ENCODE data around the gene ARHGDIA. TPM values are rescaled to one million over a fixed set of nuclear protein-coding genes. Genes with fewer than 3 reads are reported as not detected.

ARHGDIA gene
- total and polyA plus RNA-seq, 2 of the 8 experiments (the other 6 are each of a cell fraction or from before 2014, with no cell fraction given): 62.4 to 217 TPM

GRCh38 chr17:81904600-81905423 lies 33.7 kb upstream of the ARHGDIA start:
- Histone ChIP-seq H4K20me1 (replicated peaks in 1 of 2; ENCODE audit: control insufficient read depth in 1 of 2, insufficient read depth in 2 of 2, low read length in 2 of 2) (peaks cover 5 to 19% of the 10 kb centered on the region in 2 experiments), H2AK5ac (ENCODE audit: low read depth, low read length) (no peak overlapping the region), H2BK20ac (ENCODE audit: low read length) (no peak overlapping the region), H2AFZ (ENCODE audit: low read length) (no peak overlapping the region), H3K27ac (ENCODE audit: low read depth, low read length) (no peak overlapping the region), H3K4me1 (replicated peaks in 1 of 4; ENCODE audit: control insufficient read depth in 3 of 4, insufficient read depth in 4 of 4, low read length in 3 of 4) (peaks cover 0 to 8% (median 3%) of the 10 kb centered on the region in 4 experiments; a peak in 3 of 7 replicates), H2BK12ac (ENCODE audit: low read depth, low read length) (no peak overlapping the region), H3K4ac (replicated peaks; ENCODE audit: insufficient read length, low read depth, low read length) (no peak overlapping the region), H3K79me1 (ENCODE audit: low read depth, low read length) (peaks cover 2% of the 10 kb centered on the region; the same call in 1 of the 2 replicates), H3K27me3 (replicated peaks in 1 of 4; ENCODE audit: control insufficient read depth in 3 of 4, extremely low read depth in 1 of 4, insufficient read depth in 3 of 4, low read length in 3 of 4) (peaks cover 0 to 22% (median 14%) of the 10 kb centered on the region in 4 experiments; a peak in 5 of 7 replicates), H4K5ac (ENCODE audit: insufficient read length, low read depth, low read length) (no peak overlapping the region), H3K4me2 (ENCODE audit: insufficient read depth in 1 of 2, low read depth in 2 of 2, low read length in 2 of 2) (no peak overlapping the region), H3K23me2 (ENCODE audit: low read depth, low read length) (peaks cover 6% of the 10 kb centered on the region; the same call in 1 of the 2 replicates), H4K91ac (replicated peaks; ENCODE audit: insufficient read length, low read length) (no peak overlapping the region), H3K36me3 (ENCODE audit: control insufficient read depth in 2 of 4, insufficient read depth in 4 of 4, low read length in 3 of 4) (peaks cover 0 to 1% (median under 1%) of the 10 kb centered on the region in 4 experiments; a peak in 3 of 8 replicates), H3K56ac (replicated peaks; ENCODE audit: insufficient read length, low read depth, low read length) (no peak overlapping the region), H3K23ac (ENCODE audit: insufficient read length) (no peak overlapping the region), H3K4me3 (ENCODE audit: extremely low read depth in 1 of 4, insufficient read depth in 2 of 4, low read depth in 3 of 4, low read length in 4 of 4) (no peak overlapping the region), H3K79me2 (ENCODE audit: control insufficient read depth in 1 of 2, insufficient read depth in 2 of 2, low read length in 2 of 2) (no peaks in the 10 kb centered on the region), H4K8ac (ENCODE audit: extremely low read depth, insufficient read depth, low read length) (no peak overlapping the region; the same call in 1 of the 2 replicates), H3K9ac (replicated peaks in 1 of 4; ENCODE audit: extremely low read depth in 1 of 4, low read depth in 3 of 4, low read length in 3 of 4) (no peak overlapping the region), H2BK15ac (ENCODE audit: low read length) (no peak overlapping the region), H3K18ac (ENCODE audit: extremely low read depth, low read length) (no peak overlapping the region), H3K14ac (ENCODE audit: insufficient read length) (no peak overlapping the region), H2BK5ac (ENCODE audit: low read depth, low read length) (no peak overlapping the region), H3K9me3 (ENCODE audit: insufficient read depth in 2 of 2, low read depth in 1 of 2, low read length in 1 of 2) (no peaks in the 10 kb centered on the region), H2BK120ac (replicated peaks; ENCODE audit: low read depth, low read length) (no peak overlapping the region)
- POLR2A ChIA-PET (ENCODE audit: partially characterized antibody): interaction anchor here (0.7 to 4.0 kb wide), 7 partner anchors 10 to 115 kb away, joined by 3 to 22 read pairs (median 3); partner anchors contain the start of gene ANAPC11
- FAIRE-seq: no peak
- CTCF ChIA-PET (ENCODE audit: partially characterized antibody): interaction anchor here (0.8 kb wide), 1 partner anchor 35 kb away, joined by 3 read pairs; no protein-coding TSS in a partner anchor
- no peak for DNase-seq (ENCODE audit: low read depth in 1 of 2, low spot score in 2 of 2)
- WGBS, 2 experiments (ENCODE audit: extremely low coverage in 1 of 2, insufficient coverage in 1 of 2, insufficient read length in 1 of 2, insufficient replicate concordance in 2 of 2, low coverage in 1 of 2, low lambda C conversion rate in 2 of 2, missing lambda C conversion rate in 1 of 2): 93% methylated on average over 26 of the region's 28 CpGs; no CpG with 5 or more reads in 1 of the 2 experiments
- TF ChIP-seq PHF8 (conservative IDR thresholded peaks at IDR 0.05; ENCODE audit: low read depth, low read length) (no peak), HDAC6 (IDR thresholded peaks at IDR 0.05; ENCODE audit: low read depth, low read length) (no peak), BCL11A (IDR thresholded peaks at IDR 0.05; ENCODE audit: low read depth in 2 of 2, low read length in 2 of 2) (no peak), CTBP2 (IDR thresholded peaks at IDR 0.05; ENCODE audit: borderline replicate concordance, insufficient read depth, insufficient read length, low read length) (no peak), ATF2 (IDR thresholded peaks at IDR 0.05; ENCODE audit: low read length) (no peak), CREB1 (IDR thresholded peaks at IDR 0.05) (no peak), SIRT6 (IDR thresholded peaks at IDR 0.05; ENCODE audit: low read length) (no peak)
